ENCODE data around the gene GBP4.

The GBP4 gene

DNA sequence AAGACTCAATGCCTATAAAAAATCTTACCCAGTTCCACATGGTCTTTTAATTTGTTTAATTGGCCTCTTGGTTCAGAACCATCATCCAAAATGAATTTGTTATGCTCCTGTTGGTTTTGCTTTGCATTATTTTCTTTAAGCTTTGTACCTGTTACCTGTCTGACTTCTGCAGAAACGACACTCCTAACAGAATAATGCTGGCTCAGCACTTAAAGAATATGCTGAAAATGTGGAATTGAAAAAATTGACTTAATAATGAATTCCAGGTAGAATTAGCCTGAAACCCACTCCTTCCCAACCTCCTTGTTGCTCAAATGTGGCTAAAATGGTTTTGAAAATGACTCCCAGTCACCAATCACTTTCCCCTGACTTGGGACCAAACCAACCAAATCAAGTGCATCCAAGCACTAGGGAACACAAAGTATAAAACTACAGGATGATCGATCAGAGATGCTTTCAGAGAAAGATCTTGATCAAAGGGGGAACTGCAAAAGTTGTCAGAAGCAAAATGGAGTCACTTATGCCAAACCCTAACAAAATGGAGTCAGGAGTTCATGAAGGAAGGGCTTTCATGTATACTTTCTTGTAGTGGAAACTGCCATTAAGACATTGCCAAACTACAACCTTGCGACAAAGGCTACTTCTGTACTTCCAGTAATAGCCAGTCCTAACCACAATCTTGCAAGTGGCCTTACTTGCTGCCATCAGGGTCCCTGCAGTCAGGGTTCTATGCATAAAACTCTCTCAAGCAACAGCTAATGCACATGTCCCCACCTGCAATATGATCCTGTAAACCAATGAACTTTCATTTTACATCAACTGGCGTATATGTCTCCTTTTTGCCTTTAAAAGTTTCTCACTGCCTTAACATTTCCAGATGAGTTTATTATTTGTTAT is 28.3 kb downstream of the GBP4 start:
- no peak for FAIRE-seq

DNA sequence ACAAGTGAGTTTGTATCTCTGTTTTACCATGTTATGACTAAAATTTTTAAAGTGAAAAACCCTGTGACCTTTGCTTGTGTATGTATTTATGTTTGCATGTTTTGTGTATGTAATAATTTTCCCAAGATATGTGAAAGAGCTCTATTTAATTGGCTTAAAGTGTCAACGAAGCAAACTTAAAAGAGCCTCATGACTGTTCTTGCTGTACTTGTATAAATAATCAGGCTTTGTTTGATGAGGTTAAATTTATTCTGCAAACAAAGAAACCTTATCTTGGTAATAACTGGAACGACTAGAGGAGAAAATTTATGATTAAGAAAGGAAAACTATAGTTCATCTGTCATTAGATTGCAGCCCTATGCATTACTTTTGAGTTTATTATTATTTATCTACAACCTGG is 29.6 kb downstream of the GBP4 start:
- no peak for FAIRE-seq

DNA sequence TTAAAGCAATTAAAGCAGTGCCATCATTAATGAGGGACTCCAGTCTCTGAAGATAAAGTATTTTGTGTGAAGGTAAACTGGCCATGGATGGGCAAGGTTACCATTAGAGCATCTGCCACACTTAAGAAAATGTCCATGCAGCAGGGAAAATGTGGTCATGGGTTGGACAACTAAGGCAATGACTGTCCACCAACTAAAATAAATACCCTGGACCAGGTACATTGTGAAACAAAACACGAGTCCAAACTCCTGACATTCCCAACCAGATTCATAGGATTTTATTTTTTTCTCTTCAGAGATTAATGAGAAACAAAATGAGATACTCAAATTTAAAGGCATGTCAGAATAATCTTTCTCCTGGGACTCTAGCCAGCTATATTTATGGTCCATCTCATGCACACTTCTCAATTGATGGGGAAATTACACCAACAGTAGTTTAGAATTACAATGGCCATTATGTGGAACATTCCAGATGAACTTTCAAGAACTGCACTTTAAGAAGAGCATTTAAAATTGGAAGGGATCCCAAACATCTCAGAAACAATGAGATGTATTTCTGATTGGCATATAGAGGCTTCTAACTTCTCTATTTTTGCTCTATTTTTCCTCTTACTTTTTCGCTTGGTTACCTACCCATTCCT is 31.0 kb downstream of the GBP4 start:
- no peak for FAIRE-seq

DNA sequence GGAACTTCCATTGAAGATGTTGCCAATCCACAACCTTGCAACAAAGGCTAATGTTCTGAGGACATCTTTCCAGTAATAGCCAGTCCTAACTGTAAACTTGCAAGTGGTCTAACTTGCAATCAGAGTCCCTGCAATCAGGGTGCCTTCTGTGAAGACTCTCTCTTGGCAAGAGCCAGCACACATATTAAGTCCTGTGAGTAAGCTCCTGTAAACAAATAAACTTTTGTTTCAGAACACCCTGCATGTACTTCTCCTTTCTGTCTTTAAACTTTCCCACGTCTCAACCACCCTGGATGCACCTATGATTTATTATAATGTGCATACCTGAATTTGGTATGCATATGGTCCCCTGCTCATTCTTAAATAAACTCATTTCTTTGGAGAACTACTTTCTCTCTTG is 32.0 kb downstream of the GBP4 start:
- no peak for FAIRE-seq

DNA sequence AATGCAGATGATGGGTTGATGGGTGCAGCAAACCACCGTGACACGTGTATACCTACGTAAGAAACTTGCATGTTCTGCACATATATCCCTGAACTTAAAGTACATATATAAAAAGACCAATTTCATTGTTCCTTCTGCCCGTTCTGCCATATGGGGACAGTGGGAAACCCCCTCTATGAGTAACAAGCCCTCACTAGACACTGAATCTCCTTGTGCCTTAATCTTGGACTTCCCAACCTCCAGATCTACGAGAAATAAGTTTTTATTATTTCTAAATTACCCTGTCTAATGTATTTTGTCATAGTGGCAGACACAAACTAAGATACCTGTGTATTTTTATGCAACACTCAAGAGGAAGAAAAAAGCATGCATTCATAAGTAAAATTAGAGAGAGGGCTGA is 32.9 kb downstream of the GBP4 start:
- FAIRE-seq: no peak

DNA sequence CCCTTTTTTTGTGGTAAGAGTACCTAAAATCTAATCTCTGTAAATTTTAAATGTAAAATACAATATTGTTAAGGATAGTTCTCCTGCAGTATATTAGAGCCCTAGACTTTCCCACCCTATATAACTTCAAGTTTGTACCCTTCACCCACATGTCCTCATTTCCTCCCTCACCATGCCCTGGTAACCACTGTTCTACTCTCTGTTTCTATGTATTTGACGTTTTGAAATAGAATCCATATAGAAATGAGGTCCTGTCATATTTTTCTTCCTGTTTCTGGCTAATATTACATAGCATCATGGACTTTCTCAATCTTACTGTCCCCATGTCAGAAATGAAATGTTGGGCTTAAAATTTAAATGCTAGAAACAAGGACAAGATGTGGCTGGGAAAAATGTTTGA is 47.7 kb downstream of the GBP4 start:
- no peak for FAIRE-seq

DNA sequence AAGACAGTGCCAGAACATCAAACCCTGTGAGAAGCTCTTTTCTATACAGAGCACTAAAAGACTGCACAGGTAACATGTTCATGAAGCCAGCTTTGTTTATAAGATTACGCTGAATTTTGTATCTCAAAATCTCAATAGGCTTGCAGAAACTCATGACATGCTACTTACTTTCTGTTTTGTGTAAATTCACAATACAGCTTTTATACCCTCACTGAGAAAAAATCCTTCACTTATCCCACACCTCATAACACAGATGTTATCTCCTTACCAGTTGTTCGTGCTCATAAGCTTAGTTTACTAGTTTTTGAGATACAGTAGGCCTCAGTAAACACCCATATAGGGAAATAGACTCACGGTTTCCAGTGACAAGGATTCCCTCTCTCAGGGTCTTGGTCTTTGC is 48.8 kb downstream of the GBP4 start:
- no peak for FAIRE-seq

DNA sequence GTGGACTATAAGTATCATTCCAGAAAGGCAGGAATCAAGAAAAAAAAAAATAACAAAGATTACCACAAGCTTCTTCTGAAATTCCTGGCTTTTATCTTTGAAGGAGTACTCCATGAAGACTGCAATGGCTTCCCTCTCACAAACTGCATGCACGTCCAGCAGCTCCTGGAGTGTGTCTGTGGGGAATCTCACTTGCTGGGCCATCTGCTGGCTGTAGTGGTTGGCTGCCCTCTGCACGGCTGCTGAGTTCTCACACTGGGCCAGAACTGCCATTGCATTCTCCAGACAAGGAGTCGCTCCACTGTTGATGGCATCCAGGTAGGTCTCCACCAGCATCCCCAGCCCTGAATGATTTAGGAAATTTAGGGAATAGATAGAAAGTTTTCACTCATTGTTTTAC is 49.5 kb downstream of the GBP4 start:
- no peak for FAIRE-seq

DNA sequence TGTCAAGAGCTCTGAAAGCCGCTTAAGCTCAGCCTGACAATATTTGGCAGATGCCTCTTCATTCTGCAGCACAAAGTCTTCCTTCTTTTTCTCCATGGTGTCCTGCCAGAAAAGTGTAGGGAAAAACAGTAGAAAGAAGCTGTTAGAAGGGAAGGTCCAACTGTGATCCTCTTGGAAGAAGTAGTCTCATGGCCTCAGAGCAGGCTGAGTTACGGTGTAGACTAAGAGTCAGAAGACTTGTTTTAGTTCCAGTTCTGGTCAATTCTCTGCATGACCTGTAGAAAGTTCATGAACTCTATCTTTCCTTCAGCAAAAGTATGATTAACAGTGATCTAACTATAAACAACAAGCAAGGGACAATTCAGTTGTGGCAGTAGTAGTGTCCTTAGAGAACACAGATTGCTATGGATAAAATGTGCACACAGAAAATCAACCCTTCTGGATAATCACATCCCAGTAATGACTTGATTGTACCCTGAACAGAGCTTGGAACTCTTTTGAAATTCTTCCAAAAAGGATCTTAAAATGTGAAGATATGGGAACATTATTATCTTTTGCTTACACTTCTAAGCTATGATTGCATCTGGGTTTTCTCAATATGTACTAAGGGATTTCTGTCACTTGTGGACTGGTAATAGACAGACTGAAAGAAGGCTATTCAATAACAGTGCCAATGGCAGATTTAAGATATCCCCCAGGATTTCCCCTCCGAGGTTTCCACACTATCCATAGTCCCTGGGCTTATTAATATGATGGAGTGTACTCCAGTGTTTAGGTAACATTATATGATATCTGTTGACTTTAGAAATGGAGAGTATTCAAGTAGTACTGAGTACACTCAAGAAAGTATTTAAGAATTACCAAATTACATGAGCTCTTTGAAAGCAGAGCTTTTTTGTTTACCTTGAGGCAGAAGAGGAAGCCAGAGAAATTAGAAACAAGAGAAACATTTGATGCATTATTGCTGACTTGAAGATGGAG is 50.8 kb downstream of the GBP4 start:
- no peak for FAIRE-seq

DNA sequence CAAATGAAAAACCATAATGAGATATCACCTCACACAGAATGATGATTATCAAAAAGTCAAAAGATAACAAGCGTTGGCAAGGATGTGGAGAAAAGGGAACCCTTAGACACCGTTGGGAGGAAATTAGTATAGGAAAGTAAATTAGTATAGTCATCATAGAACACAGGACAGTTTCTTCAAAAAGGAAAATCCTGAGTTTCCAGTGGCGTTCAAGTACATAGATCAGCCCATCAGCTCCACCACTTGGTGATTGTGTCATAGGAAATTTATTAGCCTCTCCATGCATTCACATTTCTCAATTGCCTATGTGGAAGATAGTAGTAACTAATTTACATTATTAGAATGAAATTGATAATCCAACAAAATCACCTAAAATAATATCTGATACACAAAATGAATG is 52.0 kb downstream of the GBP4 start:
- no peak for FAIRE-seq

DNA sequence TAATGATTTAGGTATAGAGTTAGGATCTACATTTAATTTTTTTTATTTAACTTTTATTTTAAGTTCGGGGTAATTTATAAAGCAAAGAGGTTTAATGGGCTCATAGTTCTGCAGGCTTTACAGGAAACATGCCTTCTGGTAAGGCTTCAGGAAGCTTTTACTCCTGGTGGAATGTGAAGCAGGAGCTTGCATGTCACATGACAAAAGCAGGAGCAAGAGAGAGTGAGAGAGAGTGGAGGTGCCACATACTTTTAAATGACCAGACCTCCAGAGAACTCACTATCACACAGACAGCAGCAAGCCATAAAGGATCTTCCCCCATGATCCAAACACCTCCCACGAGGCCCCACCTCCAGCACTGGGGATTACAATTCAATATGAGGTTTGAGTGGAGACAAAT is 55.3 kb downstream of the GBP4 start:
- no peak for FAIRE-seq

DNA sequence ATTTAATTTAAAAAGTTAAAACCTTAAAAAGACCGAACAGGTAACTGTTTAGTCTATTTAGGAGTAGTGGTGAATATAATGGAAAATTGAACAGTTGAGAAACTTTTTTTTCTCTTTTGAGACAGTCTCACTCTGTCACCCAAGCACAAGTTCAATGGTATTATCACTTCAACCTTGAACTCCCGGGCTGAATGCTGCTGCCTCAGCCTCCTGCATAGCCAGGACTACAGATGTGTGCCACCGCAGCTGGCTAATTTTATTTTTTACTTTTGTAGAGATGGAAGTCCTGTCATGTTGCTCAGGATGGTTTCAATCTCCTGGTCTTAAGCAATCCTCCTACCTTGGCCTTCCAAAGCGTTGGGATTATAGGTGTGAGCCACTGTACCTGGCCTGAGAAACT is 56.6 kb downstream of the GBP4 start:
- no peak for FAIRE-seq

DNA sequence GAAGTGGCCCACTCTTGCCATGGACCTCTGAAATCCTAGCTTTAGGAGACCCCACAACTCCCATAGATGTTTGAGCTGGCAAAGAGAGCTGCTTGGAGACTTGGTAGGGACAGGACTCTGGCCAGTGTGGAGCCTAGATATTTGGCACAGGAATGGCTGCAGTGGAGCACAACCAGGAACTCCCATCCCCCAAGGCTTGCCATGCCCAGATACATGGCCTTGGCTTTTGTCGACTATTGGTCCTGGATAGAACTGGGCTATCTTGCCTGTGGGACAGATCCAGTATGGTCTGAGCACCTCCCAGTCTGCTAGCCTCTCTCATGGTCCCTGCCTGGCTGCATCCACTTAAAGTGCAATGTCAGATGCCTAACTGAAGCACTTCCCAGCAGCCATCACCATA is 65.0 kb downstream of the GBP4 start:
- FAIRE-seq: no peak
